HCT116 (cell line): ENCODE data around the gene CRACR2A.

Experiments used
- ATF3 ChIP-seq: IDR thresholded peaks from 2 replicates; pipeline ENCODE4 v1.6.1; 2012
- CEBPB ChIP-seq: IDR thresholded peaks from 2 replicates; pipeline ENCODE4 v1.6.1; 2012; ENCODE audit warnings: low read depth
- EZH2 ChIP-seq: fragments of 200-600 bp; sonication (generic); IDR thresholded peaks from 2 replicates; pipeline ENCODE4 v1.6.1; 2017; ENCODE audit warnings: antibody characterized with exemption, mixed run types
- JUND ChIP-seq: IDR thresholded peaks from 2 replicates; pipeline ENCODE4 v1.6.1; 2012
- POLR2A ChIP-seq: IDR thresholded peaks from 2 replicates; pipeline ENCODE4 v1.7.0; 2011; ENCODE audit warnings: borderline replicate concordance; ENCODE audit not compliant: insufficient read depth, insufficient read length; ENCODE audit errors: extremely low read depth
- POLR2AphosphoS5 ChIP-seq: IDR thresholded peaks from 2 replicates; pipeline ENCODE4 v1.6.1; 2011; ENCODE audit warnings: mild to moderate bottlenecking, low read depth, low read length, moderate library complexity
- RAD21 ChIP-seq: IDR thresholded peaks from 2 replicates; pipeline ENCODE4 v1.6.1; 2012; ENCODE audit warnings: low read depth, mild to moderate bottlenecking
- SRF ChIP-seq: IDR thresholded peaks from 2 replicates; pipeline ENCODE4 v1.6.1; 2012; ENCODE audit warnings: low read depth
- ZFX ChIP-seq: fragments of 450-650 bp; IDR thresholded peaks from 2 replicates; pipeline ENCODE4 v1.6.1; 2017
- ZNF274 ChIP-seq: fragments of 200-500 bp; sonication (Bioruptor generic); IDR thresholded peaks from 2 replicates; pipeline ENCODE4 v1.6.1; 2014; ENCODE audit warnings: mild to moderate bottlenecking, low read depth, low read length, inconsistent platforms
- TF ChIP-seq, protein P1 (sequence below), 3 experiments: fragments of 200-600 bp in 1 of 3; sonication (generic) in 1 of 3; IDR thresholded peaks in 2 of 3; conservative IDR thresholded peaks in 1 of 3; 2 replicates each; pipeline ENCODE4 v1.5.1; 2012 to 2017; ENCODE audit warnings: low read depth in 2 of 3, low read length in 2 of 3, antibody characterized with exemption in 1 of 3, borderline replicate concordance in 1 of 3, control low read depth in 1 of 3, mild to moderate bottlenecking in 1 of 3, mixed read lengths in 1 of 3, mixed run types in 1 of 3, moderate library complexity in 1 of 3; ENCODE audit not compliant: insufficient read depth in 1 of 3
- TF ChIP-seq, protein P2 (sequence below): IDR thresholded peaks from 2 replicates; pipeline ENCODE4 v1.6.1; 2012; ENCODE audit warnings: low read depth

- TF ChIP-seq, protein P1, sequence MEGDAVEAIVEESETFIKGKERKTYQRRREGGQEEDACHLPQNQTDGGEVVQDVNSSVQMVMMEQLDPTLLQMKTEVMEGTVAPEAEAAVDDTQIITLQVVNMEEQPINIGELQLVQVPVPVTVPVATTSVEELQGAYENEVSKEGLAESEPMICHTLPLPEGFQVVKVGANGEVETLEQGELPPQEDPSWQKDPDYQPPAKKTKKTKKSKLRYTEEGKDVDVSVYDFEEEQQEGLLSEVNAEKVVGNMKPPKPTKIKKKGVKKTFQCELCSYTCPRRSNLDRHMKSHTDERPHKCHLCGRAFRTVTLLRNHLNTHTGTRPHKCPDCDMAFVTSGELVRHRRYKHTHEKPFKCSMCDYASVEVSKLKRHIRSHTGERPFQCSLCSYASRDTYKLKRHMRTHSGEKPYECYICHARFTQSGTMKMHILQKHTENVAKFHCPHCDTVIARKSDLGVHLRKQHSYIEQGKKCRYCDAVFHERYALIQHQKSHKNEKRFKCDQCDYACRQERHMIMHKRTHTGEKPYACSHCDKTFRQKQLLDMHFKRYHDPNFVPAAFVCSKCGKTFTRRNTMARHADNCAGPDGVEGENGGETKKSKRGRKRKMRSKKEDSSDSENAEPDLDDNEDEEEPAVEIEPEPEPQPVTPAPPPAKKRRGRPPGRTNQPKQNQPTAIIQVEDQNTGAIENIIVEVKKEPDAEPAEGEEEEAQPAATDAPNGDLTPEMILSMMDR (IDR thresholded peaks at IDR 0.05 in 2 of 3, conservative IDR thresholded peaks at IDR 0.05 in 1 of 3; ENCODE audit: borderline replicate concordance in 1 of 3, insufficient read depth in 1 of 3, low read depth in 2 of 3, low read length in 2 of 3), result no peak
- TF ChIP-seq POLR2A (no peak), EZH2 (no peak), ZFX (no peak), SRF (no peak), RAD21 (no peak), ATF3 (no peak), JUND (no peak), POLR2AphosphoS5 (no peak), CEBPB (no peak), ZNF274 (no peak)
- TF ChIP-seq, protein P2, sequence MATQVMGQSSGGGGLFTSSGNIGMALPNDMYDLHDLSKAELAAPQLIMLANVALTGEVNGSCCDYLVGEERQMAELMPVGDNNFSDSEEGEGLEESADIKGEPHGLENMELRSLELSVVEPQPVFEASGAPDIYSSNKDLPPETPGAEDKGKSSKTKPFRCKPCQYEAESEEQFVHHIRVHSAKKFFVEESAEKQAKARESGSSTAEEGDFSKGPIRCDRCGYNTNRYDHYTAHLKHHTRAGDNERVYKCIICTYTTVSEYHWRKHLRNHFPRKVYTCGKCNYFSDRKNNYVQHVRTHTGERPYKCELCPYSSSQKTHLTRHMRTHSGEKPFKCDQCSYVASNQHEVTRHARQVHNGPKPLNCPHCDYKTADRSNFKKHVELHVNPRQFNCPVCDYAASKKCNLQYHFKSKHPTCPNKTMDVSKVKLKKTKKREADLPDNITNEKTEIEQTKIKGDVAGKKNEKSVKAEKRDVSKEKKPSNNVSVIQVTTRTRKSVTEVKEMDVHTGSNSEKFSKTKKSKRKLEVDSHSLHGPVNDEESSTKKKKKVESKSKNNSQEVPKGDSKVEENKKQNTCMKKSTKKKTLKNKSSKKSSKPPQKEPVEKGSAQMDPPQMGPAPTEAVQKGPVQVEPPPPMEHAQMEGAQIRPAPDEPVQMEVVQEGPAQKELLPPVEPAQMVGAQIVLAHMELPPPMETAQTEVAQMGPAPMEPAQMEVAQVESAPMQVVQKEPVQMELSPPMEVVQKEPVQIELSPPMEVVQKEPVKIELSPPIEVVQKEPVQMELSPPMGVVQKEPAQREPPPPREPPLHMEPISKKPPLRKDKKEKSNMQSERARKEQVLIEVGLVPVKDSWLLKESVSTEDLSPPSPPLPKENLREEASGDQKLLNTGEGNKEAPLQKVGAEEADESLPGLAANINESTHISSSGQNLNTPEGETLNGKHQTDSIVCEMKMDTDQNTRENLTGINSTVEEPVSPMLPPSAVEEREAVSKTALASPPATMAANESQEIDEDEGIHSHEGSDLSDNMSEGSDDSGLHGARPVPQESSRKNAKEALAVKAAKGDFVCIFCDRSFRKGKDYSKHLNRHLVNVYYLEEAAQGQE, result no peak
These were observed 169.1 kb downstream of the CRACR2A start for GRCh38 chr12:3583656-3584334.
